ENCODE results near the gene CYP4F22.
"Not testable (repeated sequence)": the region's sequence is repeated elsewhere in the genome, so short reads cannot be mapped to it uniquely, and the experiment has no call there.

The CYP4F22 gene

DNA sequence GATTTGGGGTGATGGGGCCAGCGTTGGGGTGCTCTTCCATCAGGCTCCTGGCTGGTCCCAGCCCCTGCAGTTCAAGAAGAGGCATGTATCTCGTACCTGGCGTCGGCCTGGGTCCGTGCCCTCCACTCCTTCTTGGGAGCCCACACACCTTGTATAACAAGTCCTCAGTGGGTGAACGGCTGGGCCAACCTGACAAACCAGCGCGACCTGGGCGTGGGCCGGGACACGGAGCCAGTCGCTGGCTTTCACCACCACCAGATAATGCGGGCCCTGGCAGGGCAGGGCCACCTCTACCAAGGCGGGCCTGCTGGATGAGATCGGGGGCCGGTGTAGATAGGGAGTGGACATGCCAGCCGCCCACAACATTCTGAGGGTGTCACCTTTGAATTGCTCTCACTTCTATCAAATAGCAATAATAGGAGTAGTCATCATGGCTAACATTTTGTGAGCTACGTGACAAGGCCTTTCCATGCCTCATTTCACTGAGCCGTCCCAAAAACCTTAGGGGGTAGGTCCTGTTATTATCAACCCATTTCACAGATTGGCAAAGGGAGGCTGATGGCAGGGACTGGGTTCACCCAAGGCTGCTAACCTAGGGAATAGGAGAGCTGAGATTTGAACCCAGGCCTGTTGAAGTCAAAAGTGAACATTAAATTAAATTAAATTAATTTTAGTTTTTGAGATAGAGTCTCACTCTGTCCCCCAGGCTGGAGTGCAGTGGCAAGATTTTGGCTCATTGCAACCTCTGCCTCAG, 3.5 kb downstream of the CYP4F22 start:
- Histone ChIP-seq H3K27ac (ENCODE audit: low read depth, low read length) (no peak overlapping the region), H3K4me3 (ENCODE audit: low read length) (no peak overlapping the region), H3K27me3 (ENCODE audit: insufficient read depth, low read length, poor library complexity) (no peaks in the 10 kb centered on the region), H3K79me2 (ENCODE audit: control insufficient read depth, insufficient read depth, low read length) (no peaks in the 10 kb centered on the region), H2BK5ac (ENCODE audit: low read length) (no peak overlapping the region), H2BK15ac (replicated peaks; ENCODE audit: low read depth) (no peak overlapping the region), H3K4me2 (ENCODE audit: low read length) (no peak overlapping the region), H3K23ac (ENCODE audit: low read length) (no peak overlapping the region), H3K36me3 (ENCODE audit: control insufficient read depth, insufficient read depth, low read length) (no peaks in the 10 kb centered on the region), H3K56ac (ENCODE audit: low read length) (no peak overlapping the region), H2BK120ac (ENCODE audit: low read depth, low read length) (no peak overlapping the region), H4K8ac (ENCODE audit: low read depth, low read length) (no peak overlapping the region), H3K79me1 (ENCODE audit: low read length) (no peaks in the 10 kb centered on the region), H3K18ac (ENCODE audit: low read length) (no peak overlapping the region), H3K9ac (ENCODE audit: low read length) (no peak overlapping the region), H4K5ac (ENCODE audit: low read length) (no peak overlapping the region), H3K4ac (ENCODE audit: low read depth, low read length) (no peak overlapping the region), H2AK5ac (ENCODE audit: low read length) (no peak overlapping the region), H3K4me1 (ENCODE audit: control insufficient read depth, low read depth, low read length) (no peaks in the 10 kb centered on the region)
- no CpG with 5 or more reads among the region's 19 CpGs for WGBS (ENCODE audit: extremely low coverage, insufficient coverage, low lambda C conversion rate)
- no peak for DNase-seq

DNA sequence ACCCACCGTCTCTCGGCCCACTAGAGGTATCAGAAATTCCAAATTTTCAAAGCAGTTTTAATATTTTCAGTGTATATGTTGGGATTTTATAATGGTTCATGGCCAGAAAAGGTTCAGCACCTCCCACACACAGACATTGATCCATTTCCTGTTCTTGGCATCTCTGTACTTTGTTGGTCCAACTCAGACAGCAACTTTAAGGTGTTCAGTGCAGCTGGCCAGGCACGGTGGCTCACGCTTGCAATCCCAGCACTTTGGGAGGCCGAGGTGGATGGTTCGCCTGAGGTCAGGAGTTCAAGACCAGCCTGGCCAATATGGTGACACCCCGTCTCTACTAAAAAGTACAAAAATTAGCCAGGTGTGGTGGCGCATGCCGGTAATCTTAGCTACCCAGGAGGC, 6.9 kb downstream of the CYP4F22 start:
- H3K79me1 ChIP-seq (ENCODE audit: low read length): not testable (repeated sequence)

DNA sequence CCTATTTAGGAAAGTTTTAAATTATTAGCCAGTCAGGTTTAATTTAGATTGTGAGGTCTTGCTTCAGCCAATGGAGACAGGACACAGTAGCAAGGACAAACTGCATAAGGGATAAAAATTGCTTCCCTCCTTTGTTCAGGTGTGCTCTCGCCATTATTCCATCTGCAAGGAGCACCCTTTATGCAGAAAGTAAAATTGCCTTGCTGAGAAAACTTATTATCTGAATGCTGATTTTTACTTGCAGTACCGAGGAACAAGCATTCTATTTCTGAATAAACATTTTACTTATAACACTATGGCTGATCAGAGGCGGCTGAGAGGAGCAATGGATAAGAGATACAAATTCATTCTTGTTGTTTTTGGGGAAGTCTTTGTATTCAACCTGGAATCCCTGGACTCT, 8.0 kb downstream of the CYP4F22 start:
- H3K4ac ChIP-seq (ENCODE audit: low read depth, low read length): no peak overlapping the region
- no peak overlapping the region for H3K27ac ChIP-seq (ENCODE audit: low read depth, low read length)
- no peak overlapping the region for H3K4me2 ChIP-seq (ENCODE audit: low read length)
- H3K36me3 ChIP-seq (ENCODE audit: control insufficient read depth, insufficient read depth, low read length): no peaks in the 10 kb centered on the region
- no peak for DNase-seq
- H3K56ac ChIP-seq (ENCODE audit: low read length): no peak overlapping the region
- no peak overlapping the region for H2AK5ac ChIP-seq (ENCODE audit: low read length)
- no peak overlapping the region for H3K4me3 ChIP-seq (ENCODE audit: low read length)
- no peak overlapping the region for H3K18ac ChIP-seq (ENCODE audit: low read length)
- H3K79me1 ChIP-seq (ENCODE audit: low read length): no peaks in the 10 kb centered on the region
- no peak overlapping the region for H3K9ac ChIP-seq (ENCODE audit: low read length)
- H3K23ac ChIP-seq (ENCODE audit: low read length): no peak overlapping the region
- H2BK15ac ChIP-seq (replicated peaks; ENCODE audit: low read depth): no peak overlapping the region
- H3K4me1 ChIP-seq (ENCODE audit: control insufficient read depth, low read depth, low read length): no peaks in the 10 kb centered on the region
- no peak overlapping the region for H2BK120ac ChIP-seq (ENCODE audit: low read depth, low read length)
- no CpG with 5 or more reads among the region's 3 CpGs for WGBS (ENCODE audit: extremely low coverage, insufficient coverage, low lambda C conversion rate)
- H4K8ac ChIP-seq (ENCODE audit: low read depth, low read length): no peak overlapping the region
- no peaks in the 10 kb centered on the region for H3K27me3 ChIP-seq (ENCODE audit: insufficient read depth, low read length, poor library complexity)
- H2BK5ac ChIP-seq (ENCODE audit: low read length): no peak overlapping the region
- no peaks in the 10 kb centered on the region for H3K79me2 ChIP-seq (ENCODE audit: control insufficient read depth, insufficient read depth, low read length)
- no peak overlapping the region for H4K5ac ChIP-seq (ENCODE audit: low read length)

More for the DNA sequence above, 6.9 kb downstream of the CYP4F22 start:
- H3K36me3 ChIP-seq (ENCODE audit: control insufficient read depth, insufficient read depth, low read length); H2BK120ac ChIP-seq (ENCODE audit: low read depth, low read length); H2AK5ac ChIP-seq (ENCODE audit: low read length); H3K79me2 ChIP-seq (ENCODE audit: control insufficient read depth, insufficient read depth, low read length); H4K5ac ChIP-seq (ENCODE audit: low read length); H2BK15ac ChIP-seq (replicated peaks; ENCODE audit: low read depth); H3K23ac ChIP-seq (ENCODE audit: low read length); H3K9ac ChIP-seq (ENCODE audit: low read length); DNase-seq; H3K56ac ChIP-seq (ENCODE audit: low read length); H2BK5ac ChIP-seq (ENCODE audit: low read length); H3K27ac ChIP-seq (ENCODE audit: low read depth, low read length); H4K8ac ChIP-seq (ENCODE audit: low read depth, low read length); H3K18ac ChIP-seq (ENCODE audit: low read length); H3K27me3 ChIP-seq (ENCODE audit: insufficient read depth, low read length, poor library complexity); H3K4me2 ChIP-seq (ENCODE audit: low read length); H3K4ac ChIP-seq (ENCODE audit: low read depth, low read length); H3K4me3 ChIP-seq (ENCODE audit: low read length); H3K4me1 ChIP-seq (ENCODE audit: control insufficient read depth, low read depth, low read length): not testable (repeated sequence)
- no CpG with 5 or more reads among the region's 9 CpGs for WGBS (ENCODE audit: extremely low coverage, insufficient coverage, low lambda C conversion rate)

DNA sequence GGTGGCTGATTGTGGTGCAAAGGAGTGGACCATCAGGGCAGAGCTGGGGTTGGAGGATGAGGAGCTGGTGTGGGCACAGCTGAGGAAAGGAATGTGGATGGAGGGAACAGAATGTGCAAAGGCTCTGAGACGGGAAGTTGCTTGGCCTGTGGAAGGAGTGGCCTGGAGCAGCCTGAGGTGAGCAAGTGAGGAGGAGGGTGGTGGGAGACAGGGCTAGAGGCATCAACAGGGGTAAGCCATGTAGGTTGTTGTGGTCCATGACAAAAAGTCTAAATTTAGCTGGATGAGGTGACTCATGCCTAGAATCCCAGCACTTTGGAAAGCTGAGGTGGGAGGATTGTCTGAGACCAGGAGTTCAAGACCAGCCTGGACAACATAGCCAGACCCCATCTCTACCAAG, 9.5 kb downstream of the CYP4F22 start:
- no peak overlapping the region for H3K18ac ChIP-seq (ENCODE audit: low read length)
- no CpG with 5 or more reads among the region's 1 CpG for WGBS (ENCODE audit: extremely low coverage, insufficient coverage, low lambda C conversion rate)
- H3K4ac ChIP-seq (ENCODE audit: low read depth, low read length): no peak overlapping the region
- H2BK15ac ChIP-seq (replicated peaks; ENCODE audit: low read depth): no peak overlapping the region
- no peaks in the 10 kb centered on the region for H3K4me1 ChIP-seq (ENCODE audit: control insufficient read depth, low read depth, low read length)
- H3K9ac ChIP-seq (ENCODE audit: low read length): no peak overlapping the region
- no peak overlapping the region for H3K27ac ChIP-seq (ENCODE audit: low read depth, low read length)
- no peak overlapping the region for H3K23ac ChIP-seq (ENCODE audit: low read length)
- no peak overlapping the region for H4K5ac ChIP-seq (ENCODE audit: low read length)
- no peak for DNase-seq
- H3K4me3 ChIP-seq (ENCODE audit: low read length): no peak overlapping the region
- H3K36me3 ChIP-seq (ENCODE audit: control insufficient read depth, insufficient read depth, low read length): no peaks in the 10 kb centered on the region
- no peaks in the 10 kb centered on the region for H3K27me3 ChIP-seq (ENCODE audit: insufficient read depth, low read length, poor library complexity)
- no peak overlapping the region for H2AK5ac ChIP-seq (ENCODE audit: low read length)
- no peak overlapping the region for H2BK5ac ChIP-seq (ENCODE audit: low read length)
- H2BK120ac ChIP-seq (ENCODE audit: low read depth, low read length): no peak overlapping the region
- no peaks in the 10 kb centered on the region for H3K79me2 ChIP-seq (ENCODE audit: control insufficient read depth, insufficient read depth, low read length)
- no peak overlapping the region for H3K4me2 ChIP-seq (ENCODE audit: low read length)
- H3K79me1 ChIP-seq (ENCODE audit: low read length): no peaks in the 10 kb centered on the region
- no peak overlapping the region for H4K8ac ChIP-seq (ENCODE audit: low read depth, low read length)
- no peak overlapping the region for H3K56ac ChIP-seq (ENCODE audit: low read length)

DNA sequence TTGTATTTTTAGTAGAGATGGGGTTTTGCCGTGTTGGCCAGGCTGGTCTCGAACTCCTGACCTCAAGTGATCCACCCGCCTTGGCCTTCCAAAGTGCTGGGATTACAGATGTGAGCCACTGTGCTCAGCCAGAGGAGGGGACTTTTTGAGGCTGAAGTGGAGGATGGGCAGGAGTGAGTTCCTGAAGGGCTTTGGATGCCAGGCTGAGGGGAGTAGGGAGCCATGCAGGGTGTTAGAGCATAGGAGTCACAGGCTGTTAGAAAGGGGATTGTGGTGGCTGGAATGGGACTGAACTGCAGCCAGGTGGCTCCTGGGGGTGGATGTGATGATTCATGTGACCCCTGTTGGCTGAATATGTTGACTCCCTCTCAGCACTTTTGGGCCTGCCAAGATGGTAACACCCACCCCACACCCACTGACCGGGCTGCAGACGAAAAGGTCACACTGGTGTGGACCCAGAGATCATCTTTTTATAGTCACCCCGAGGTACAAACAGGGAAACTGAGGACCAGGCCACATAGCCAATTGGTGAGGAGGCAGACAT, 11.2 kb downstream of the CYP4F22 start:
- Histone ChIP-seq H4K5ac (ENCODE audit: low read length) (no peak overlapping the region), H3K56ac (ENCODE audit: low read length) (no peak overlapping the region), H3K4me3 (ENCODE audit: low read length) (no peak overlapping the region), H3K9ac (ENCODE audit: low read length) (no peak overlapping the region), H3K27ac (ENCODE audit: low read depth, low read length) (no peak overlapping the region), H3K4me2 (ENCODE audit: low read length) (no peak overlapping the region), H3K79me1 (ENCODE audit: low read length) (no peaks in the 10 kb centered on the region), H3K4me1 (ENCODE audit: control insufficient read depth, low read depth, low read length) (no peaks in the 10 kb centered on the region), H2BK120ac (ENCODE audit: low read depth, low read length) (no peak overlapping the region), H3K23ac (ENCODE audit: low read length) (no peak overlapping the region), H3K79me2 (ENCODE audit: control insufficient read depth, insufficient read depth, low read length) (no peaks in the 10 kb centered on the region), H3K27me3 (ENCODE audit: insufficient read depth, low read length, poor library complexity) (no peaks in the 10 kb centered on the region), H3K4ac (ENCODE audit: low read depth, low read length) (no peak overlapping the region), H4K8ac (ENCODE audit: low read depth, low read length) (no peak overlapping the region), H3K36me3 (ENCODE audit: control insufficient read depth, insufficient read depth, low read length) (no peaks in the 10 kb centered on the region), H3K18ac (ENCODE audit: low read length) (no peak overlapping the region), H2BK15ac (replicated peaks; ENCODE audit: low read depth) (no peak overlapping the region), H2AK5ac (ENCODE audit: low read length) (no peak overlapping the region), H2BK5ac (ENCODE audit: low read length) (no peak overlapping the region)
- WGBS (ENCODE audit: extremely low coverage, insufficient coverage, low lambda C conversion rate): no CpG with 5 or more reads among the region's 6 CpGs
- DNase-seq: no peak

DNA sequence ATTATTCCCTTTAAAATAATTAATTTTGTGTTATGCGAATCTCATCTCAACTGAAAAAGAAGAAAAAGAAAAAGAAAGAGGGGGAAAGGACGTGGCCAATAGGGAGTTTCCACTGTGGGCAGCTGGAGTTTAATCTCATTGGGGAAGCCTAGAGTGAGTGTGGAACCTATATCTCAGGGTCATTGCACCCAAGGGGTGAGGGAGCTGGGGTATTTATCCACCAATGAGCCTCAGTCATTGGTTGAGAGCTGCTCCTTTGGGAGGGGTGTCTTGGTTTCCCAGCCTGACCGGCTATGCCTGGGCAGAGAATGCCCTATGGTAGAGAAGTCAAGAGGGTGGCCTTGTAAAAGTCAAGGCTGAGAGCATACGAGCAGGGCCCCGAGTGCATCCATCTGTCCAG, 16.5 kb downstream of the CYP4F22 start:
- Histone ChIP-seq H3K79me1 (ENCODE audit: low read length) (no peaks in the 10 kb centered on the region), H4K5ac (ENCODE audit: low read length) (no peak overlapping the region), H3K4me2 (ENCODE audit: low read length) (no peak overlapping the region), H2BK15ac (replicated peaks; ENCODE audit: low read depth) (no peak overlapping the region), H4K8ac (ENCODE audit: low read depth, low read length) (no peak overlapping the region), H3K27ac (ENCODE audit: low read depth, low read length) (no peak overlapping the region), H3K4me1 (ENCODE audit: control insufficient read depth, low read depth, low read length) (no peaks in the 10 kb centered on the region), H3K4ac (ENCODE audit: low read depth, low read length) (no peak overlapping the region), H2BK5ac (ENCODE audit: low read length) (no peak overlapping the region), H3K23ac (ENCODE audit: low read length) (no peak overlapping the region), H2AK5ac (ENCODE audit: low read length) (no peak overlapping the region), H3K4me3 (ENCODE audit: low read length) (no peak overlapping the region), H2BK120ac (ENCODE audit: low read depth, low read length) (no peak overlapping the region), H3K79me2 (ENCODE audit: control insufficient read depth, insufficient read depth, low read length) (no peaks in the 10 kb centered on the region), H3K18ac (ENCODE audit: low read length) (no peak overlapping the region), H3K56ac (ENCODE audit: low read length) (no peak overlapping the region), H3K27me3 (ENCODE audit: insufficient read depth, low read length, poor library complexity) (no peaks in the 10 kb centered on the region), H3K36me3 (ENCODE audit: control insufficient read depth, insufficient read depth, low read length) (no peaks in the 10 kb centered on the region), H3K9ac (ENCODE audit: low read length) (no peak overlapping the region)
- DNase-seq: no peak
- WGBS (ENCODE audit: extremely low coverage, insufficient coverage, low lambda C conversion rate): no CpG with 5 or more reads among the region's 5 CpGs
